ENCODE results near the gene REC8. TPM values are rescaled to one million over a fixed set of nuclear protein-coding genes. Genes with fewer than 3 reads are reported as not detected.

The REC8 gene
- total and polyA plus RNA-seq, 2 of the 13 experiments (the other 11 are each of a cell fraction or from before 2014, with no cell fraction given): 3.4 to 14.7 TPM

GRCh38 chr14:24130717-24131548 lies 40.9 kb upstream of the REC8 start (continued):
- TF ChIP-seq CREB3 (CRISPR knock-in tag; IDR thresholded peaks at IDR 0.05) (no peak), PLRG1 (conservative IDR thresholded peaks at IDR 0.05) (no peak), PAX8 (CRISPR knock-in tag; IDR thresholded peaks at IDR 0.05; ENCODE audit: borderline replicate concordance) (no peak), KLF12 (CRISPR knock-in tag; IDR thresholded peaks at IDR 0.05; ENCODE audit: borderline replicate concordance) (no peak), IKZF4 (CRISPR knock-in tag; IDR thresholded peaks at IDR 0.05; ENCODE audit: borderline replicate concordance, low read depth, not compliant biosample characterization) (no peak), HOXA9 (CRISPR knock-in tag; IDR thresholded peaks at IDR 0.05; ENCODE audit: borderline replicate concordance) (no peak), ZNF251 (CRISPR knock-in tag; IDR thresholded peaks at IDR 0.05) (no peak), GATAD1 (CRISPR knock-in tag; IDR thresholded peaks at IDR 0.05) (0 out of 2 replicates have a peak, but pooled peaks have one; percentile 28), ZC3H13 (CRISPR knock-in tag; IDR thresholded peaks at IDR 0.05) (no peak), SMARCE1 (IDR thresholded peaks at IDR 0.05; ENCODE audit: borderline replicate concordance) (no peak), ZNF296 (CRISPR knock-in tag; conservative IDR thresholded peaks at IDR 0.05) (no peak), ELK4 (CRISPR knock-in tag; IDR thresholded peaks at IDR 0.05; ENCODE audit: borderline replicate concordance) (no peak), MYNN (CRISPR knock-in tag; IDR thresholded peaks at IDR 0.05; ENCODE audit: low read depth) (no peak), ZNF607 (CRISPR knock-in tag; IDR thresholded peaks at IDR 0.05; ENCODE audit: borderline replicate concordance) (0 out of 2 replicates have a peak, but pooled peaks have one; percentile 23), SSRP1 (CRISPR knock-in tag; IDR thresholded peaks at IDR 0.05) (no peak), AHDC1 (CRISPR knock-in tag; IDR thresholded peaks at IDR 0.05; ENCODE audit: borderline replicate concordance) (no peak), PTBP1 (IDR thresholded peaks at IDR 0.05; ENCODE audit: low read depth, low read length, poor library complexity, severe bottlenecking) (no peak), ZFP36 (IDR thresholded peaks at IDR 0.05; ENCODE audit: borderline replicate concordance, low read depth, low read length, partially characterized antibody) (no peak), ZBTB46 (CRISPR knock-in tag; IDR thresholded peaks at IDR 0.05; ENCODE audit: borderline replicate concordance) (no peak), ZNF124 (CRISPR knock-in tag; IDR thresholded peaks at IDR 0.05) (peak; percentile 76; the same call in 1 of the 2 replicates)

Measured in HepG2 (cell line).